K562 (cell line): ENCODE measurements around the gene PTPRE. TPM values are rescaled to one million over a fixed set of nuclear protein-coding genes. Genes with fewer than 3 reads are reported as not detected.

Experiments
- ATAC-seq: fragments of 200-7000 bp; cut with Tn5 transposase; 3 replicates; pipeline ENCODE4 v1.9.1; 2020; ENCODE audit warnings: moderate library complexity
- BruUV-seq: library from RNA; stranded (reverse); fragments of 400-500 nt; replicated peaks from 2 replicates; lab custom pipeline; 2021; lab: Mats Ljungman, UMichigan
- CTCF ChIA-PET: fragments of 300-600 bp; formaldehyde crosslinking; extraction: SDS; loops from one replicate; lab custom pipeline; 2021; ENCODE audit warnings: low intra/inter-chr PET ratio; lab: Yijun Ruan, JAX
- POLR2A ChIA-PET: fragments of 300-600, 350-650 bp; sonication (Branson Sonifier 250); formaldehyde crosslinking; extraction: SDS; loops from one replicate; lab custom pipeline; 2021; ENCODE audit warnings: antibody characterized with exemption, inconsistent platforms; lab: Yijun Ruan, JAX
- DNase-seq, 4 experiments: peaks; one replicate each; pipeline versions ENCODE4 v3.0.0 to v3.0.0-alpha.2; 2011 to 2018; ENCODE audit warnings: low spot score in 3 of 4, mixed read lengths in 3 of 4; ENCODE audit errors: extremely low read depth in 1 of 4
- FAIRE-seq: peaks from 2 replicates; lab custom pipeline; 2011; peaks lifted over from hg19 to GRCh38; lab: Jason Lieb, UNC
- H2AFZ ChIP-seq: 2 replicates; pipeline ENCODE4 v1.6.0; 2011; ENCODE audit warnings: low read depth, low read length, control low read depth, inconsistent platforms
- H3K27ac ChIP-seq: fragments of 200-600 bp; 3 replicates; pipeline ENCODE4 v1.8.0; 2011; ENCODE audit warnings: low read depth, mild to moderate bottlenecking, control low read depth, inconsistent platforms, low read length, moderate library complexity, mixed read lengths; ENCODE audit errors: extremely low read depth
- H3K27me3 ChIP-seq, 2 experiments: fragments of 300-600 bp in 1 of 2; 2 replicates in 1 of 2; 3 replicates in 1 of 2; pipeline versions ENCODE4 v1.6.0 to v1.8.0; 2011; ENCODE audit warnings: inconsistent platforms in 2 of 2, low read length in 2 of 2, mild to moderate bottlenecking in 1 of 2, mixed read lengths in 1 of 2, moderate library complexity in 1 of 2; ENCODE audit not compliant: control insufficient read depth in 2 of 2, insufficient read depth in 2 of 2
- H3K36me3 ChIP-seq: fragments of 300-600 bp; 3 replicates; pipeline ENCODE4 v1.8.0; 2011; ENCODE audit warnings: mild to moderate bottlenecking, low read length, inconsistent platforms; ENCODE audit not compliant: control insufficient read depth, insufficient read depth
- H3K4me1 ChIP-seq, 2 experiments: fragments of 200-600 bp in 1 of 2; replicated peaks in 1 of 2; 2 replicates in 1 of 2; 3 replicates in 1 of 2; pipeline versions ENCODE4 v1.5.1 to v1.8.0; 2011; ENCODE audit warnings: inconsistent platforms in 2 of 2, low read length in 2 of 2, mild to moderate bottlenecking in 1 of 2, mixed read lengths in 1 of 2, moderate library complexity in 1 of 2; ENCODE audit not compliant: control insufficient read depth in 2 of 2, insufficient read depth in 2 of 2
- H3K4me2 ChIP-seq: 2 replicates; pipeline ENCODE4 v1.6.1; 2011; ENCODE audit warnings: low read length, control low read depth, inconsistent platforms, mixed read lengths; ENCODE audit not compliant: insufficient read depth
- H3K4me3 ChIP-seq: fragments of 200-600 bp; sonication (generic), shearing (Covaris generic); 2 replicates; pipeline ENCODE4 v1.5.1; 2016; ENCODE audit warnings: control low read depth, inconsistent platforms
- H3K79me2 ChIP-seq: fragments of 200-600 bp; 3 replicates; pipeline ENCODE4 v1.8.0; 2011; ENCODE audit warnings: low read length, inconsistent platforms; ENCODE audit not compliant: control insufficient read depth, insufficient read depth
- H3K9ac ChIP-seq, 2 experiments: 2 replicates each; pipeline versions ENCODE4 v1.6.0 to v1.6.1; 2011; ENCODE audit warnings: low read depth in 2 of 2, low read length in 2 of 2, control low read depth in 1 of 2, inconsistent platforms in 1 of 2, mild to moderate bottlenecking in 1 of 2, mixed read lengths in 1 of 2; ENCODE audit not compliant: insufficient read depth in 1 of 2
- H3K9me1 ChIP-seq: one replicate; pipeline ENCODE4 v1.6.0; 2011; ENCODE audit warnings: inconsistent platforms, mild to moderate bottlenecking, low read length, moderate library complexity; ENCODE audit not compliant: control insufficient read depth, insufficient read depth
- H3K9me3 ChIP-seq: replicated peaks from 2 replicates; pipeline ENCODE4 v1.5.1; 2011; ENCODE audit warnings: low read depth, low read length, inconsistent platforms; ENCODE audit not compliant: control insufficient read depth, insufficient read depth
- H4K20me1 ChIP-seq: replicated peaks from 2 replicates; pipeline ENCODE4 v1.6.1; 2011; ENCODE audit warnings: low read length, inconsistent platforms, mixed read lengths; ENCODE audit not compliant: control insufficient read depth, insufficient read depth
- CBFA2T3 ChIP-seq: fragments of 450-650 bp; IDR thresholded peaks from 2 replicates; pipeline ENCODE4 v1.6.1; 2017
- HDAC2 ChIP-seq: fragments of 450-650 bp; IDR thresholded peaks from 2 replicates; pipeline ENCODE4 v1.6.1; 2016; ENCODE audit warnings: mild to moderate bottlenecking
- HNRNPL ChIP-seq: fragments of 200-400 bp; formaldehyde crosslinking; IDR thresholded peaks from 2 replicates; pipeline ENCODE4 v1.6.1; 2017; ENCODE audit warnings: low read depth, mild to moderate bottlenecking, low read length
- JUN ChIP-seq, 2 experiments: sonication (generic) in 1 of 2; formaldehyde crosslinking in 1 of 2; IDR thresholded peaks; 2 replicates each; pipeline versions ENCODE4 v1.6.1 to v1.8.0; 2012 to 2022; ENCODE audit warnings: borderline replicate concordance in 2 of 2, mild to moderate bottlenecking in 2 of 2, improper control_type of control experiment in 1 of 2, low read depth in 1 of 2, low read length in 1 of 2, missing genetic modification reagents in 1 of 2
- NFYB ChIP-seq: IDR thresholded peaks from 2 replicates; pipeline ENCODE4 v1.6.1; 2011; ENCODE audit warnings: mild to moderate bottlenecking, moderate library complexity; ENCODE audit not compliant: insufficient read length; ENCODE audit errors: extremely low read depth
- NR4A1 ChIP-seq, 2 experiments: fragments of 250-450 bp in 1 of 2; fragments of 450-650 bp in 1 of 2; sonication (Bioruptor Pico) in 1 of 2; IDR thresholded peaks; 2 replicates each; pipeline versions ENCODE4 v1.4.0 to v1.6.1; 2016 to 2020; ENCODE audit warnings: mild to moderate bottlenecking in 2 of 2, missing compliant biosample characterization in 1 of 2, missing genetic modification characterization in 1 of 2, moderate library complexity in 1 of 2
- PML ChIP-seq: IDR thresholded peaks from 2 replicates; pipeline ENCODE4 v1.6.1; 2012; ENCODE audit warnings: low read length, inconsistent platforms
- TAF7 ChIP-seq: fragments of 450-650 bp; IDR thresholded peaks from 2 replicates; pipeline ENCODE4 v1.6.1; 2016; ENCODE audit warnings: missing genetic modification characterization, missing compliant biosample characterization
- YY1 ChIP-seq, 3 experiments: IDR thresholded peaks; 2 replicates each; pipeline ENCODE4 v1.6.1; 2011; ENCODE audit warnings: low read length in 2 of 3, mild to moderate bottlenecking in 2 of 3, moderate library complexity in 2 of 3, borderline replicate concordance in 1 of 3, control low read depth in 1 of 3, low read depth in 1 of 3; ENCODE audit not compliant: insufficient read depth in 3 of 3, insufficient replicate concordance in 2 of 3, control insufficient read depth in 1 of 3, insufficient read length in 1 of 3; ENCODE audit errors: extremely low read depth in 1 of 3
- ZBTB7A ChIP-seq: IDR thresholded peaks from 2 replicates; pipeline ENCODE4 v1.6.1; 2011; ENCODE audit warnings: low read depth, mild to moderate bottlenecking, low read length, moderate library complexity, borderline replicate concordance; ENCODE audit not compliant: control insufficient read depth
- ZNF77 ChIP-seq: fragments of 250-450 bp; sonication (Bioruptor Pico); IDR thresholded peaks from 2 replicates; pipeline ENCODE4 v1.5.0; 2020
- ZSCAN32 ChIP-seq: fragments of 450-650 bp; formaldehyde crosslinking; IDR thresholded peaks from 2 replicates; pipeline ENCODE4 v1.4.0; 2020; ENCODE audit warnings: mild to moderate bottlenecking, moderate library complexity
- WGBS: fragments of 100-300 bp; shearing (Covaris generic); methylation state at CpG from one replicate; pipeline ENCODE4 v1.1.6; 2016; ENCODE audit warnings: low coverage, mixed read lengths; ENCODE audit not compliant: insufficient coverage; ENCODE audit errors: missing lambda C conversion rate; 5-methylcytosine and 5-hydroxymethylcytosine counted together
- in situ Hi-C: fragments of 300-500 bp; cut with MboI; formaldehyde crosslinking; loops from 4 replicates; pipeline ENCODE4 v1.15.0; 2018; ENCODE audit warnings: inconsistent platforms, mixed read lengths
- intact Hi-C: fragments of 100-400 bp; cut with micrococcal nuclease; formaldehyde crosslinking; loops from 2 replicates; pipeline ENCODE4 v1.14.2; 2022
- polyA plus RNA-seq, 8 experiments: library from polyadenylated mRNA; depleted of rRNA in 4 of 8; stranded (reverse) in 5 of 8; unstranded in 3 of 8; fragments of >200 nt; fragmentation: Nextera tagmentation in 2 of 8; fragmentation: Illumina TruSeq in 1 of 8; extraction: Ambion mirVana in 2 of 8; extraction: Trizol in 1 of 8; gene quantifications; 2 replicates each; pipeline versions ENCODE4 v1.2.1 to v1.2.3, GENCODE V29; 2011 to 2014; ENCODE audit warnings: inconsistent platforms in 1 of 8, missing spikeins in 1 of 8
- total RNA-seq, 7 experiments: library from RNA; depleted of rRNA in 6 of 7; stranded (reverse); fragments of >200 nt in 6 of 7; fragmentation: Illumina TruSeq in 2 of 7; extraction: Trizol in 2 of 7; gene quantifications; 2 replicates each; pipeline versions ENCODE4 v1.2.1 to v1.2.3, GENCODE V29; 2011 to 2021; ENCODE audit warnings: low replicate concordance in 1 of 7

Gene PTPRE
- total and polyA plus RNA-seq, 9 of the 15 experiments (the other 6 are each of a cell fraction or from before 2014, with no cell fraction given) = 0.01 to 0.13 (median 0.04) TPM; not detected in 4

DNA sequence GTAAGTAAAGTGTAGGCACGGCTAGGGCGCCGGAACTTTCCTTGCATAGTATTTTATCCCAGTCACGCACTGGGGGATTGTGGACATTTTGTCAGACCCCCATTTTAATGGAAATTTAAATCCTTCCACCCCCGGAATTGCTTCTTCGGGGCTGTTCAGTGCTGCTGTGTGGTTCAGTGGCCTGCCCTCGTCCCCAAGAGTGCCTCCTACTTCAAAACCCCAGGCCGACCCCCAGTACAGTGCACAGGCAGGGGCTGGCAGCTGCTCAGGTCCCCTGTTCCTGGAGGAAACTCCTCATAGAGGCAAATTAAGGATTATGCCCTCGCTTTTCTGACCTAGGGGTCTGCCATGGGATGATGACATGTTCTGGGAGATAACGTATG, 94.5 kb downstream of the PTPRE start:
- H2AFZ ChIP-seq = no peak overlapping the region
- H3K4me3 ChIP-seq = no peak overlapping the region
- intact Hi-C loops = no loop called here
- no TSS peak for BruUV-seq
- FAIRE-seq = no peak
- CTCF ChIA-PET = no interaction called here
- no peaks in the 10 kb centered on the region for H3K79me2 ChIP-seq
- no peak overlapping the region for H3K27ac ChIP-seq
- no peak for TF ChIP-seq NFYB
- no peak for TF ChIP-seq HNRNPL
- no peak for TF ChIP-seq NR4A1 (CRISPR knock-in tag; IDR thresholded peaks at IDR 0.05)
- TF ChIP-seq NR4A1 (tag; IDR thresholded peaks at IDR 0.05) = no peak
- TF ChIP-seq ZNF77 (CRISPR knock-in tag) = no peak
- TF ChIP-seq ZSCAN32 = no peak
- no peak for TF ChIP-seq HDAC2
- POLR2A ChIA-PET = no interaction called here
- no peak overlapping the region for H3K9ac ChIP-seq
- no peaks in the 10 kb centered on the region for H3K4me1 ChIP-seq
- H3K9me3 ChIP-seq = no peaks in the 10 kb centered on the region
- H3K36me3 ChIP-seq = no peaks in the 10 kb centered on the region
- ATAC-seq = no peak
- H3K9me1 ChIP-seq = no peaks in the 10 kb centered on the region
- peaks cover 2 to 24% of the 10 kb centered on the region in 2 experiments; a peak in 4 of 5 replicates for H3K27me3 ChIP-seq
- in situ Hi-C loops = no loop called here
- H4K20me1 ChIP-seq = no peaks in the 10 kb centered on the region
- whole genome bisulfite sequencing = 0% methylated on average over 8 of the region's 10 CpGs
- H3K4me2 ChIP-seq = no peak overlapping the region
- DNase-seq = no peak

DNA sequence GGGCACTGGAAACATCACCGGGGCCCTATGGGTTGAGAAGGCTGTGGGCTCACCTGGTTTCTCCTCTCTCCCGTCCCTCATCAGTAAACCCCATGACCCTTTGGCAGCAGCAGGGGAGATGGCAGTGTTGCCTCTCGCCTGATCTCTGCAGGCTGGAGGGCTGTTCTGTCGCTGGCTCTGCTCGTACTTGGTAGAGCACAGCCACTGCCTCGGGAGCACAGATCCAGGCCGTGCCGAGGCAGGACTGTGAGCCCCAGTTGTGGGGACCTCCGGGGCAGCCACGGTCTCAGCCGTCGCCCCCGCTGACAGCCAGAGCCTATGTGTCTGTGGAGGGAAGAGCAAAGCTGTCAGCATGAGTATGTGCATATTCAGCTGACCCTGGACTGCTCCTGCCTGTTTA, 94.9 kb downstream of the PTPRE start:
- Histone ChIP-seq H3K27ac (no peak overlapping the region), H4K20me1 (no peaks in the 10 kb centered on the region)
- no TSS peak for BruUV-seq
- TF ChIP-seq ZBTB7A (no peak), JUN (IDR thresholded peaks at IDR 0.05; ENCODE audit: borderline replicate concordance, low read depth, low read length) (no peak), JUN (CRISPR knock-in tag; IDR thresholded peaks at IDR 0.05; ENCODE audit: borderline replicate concordance) (no peak), PML (no peak), TAF7 (tag) (no peak), YY1 (IDR thresholded peaks at IDR 0.05; ENCODE audit: borderline replicate concordance in 1 of 3, control insufficient read depth in 1 of 3, extremely low read depth in 1 of 3, insufficient read depth in 3 of 3, insufficient read length in 1 of 3, insufficient replicate concordance in 2 of 3, low read depth in 1 of 3, low read length in 2 of 3) (no peak), CBFA2T3 (no peak), NFYB (no peak)

More for the DNA sequence above, 94.9 kb downstream of the PTPRE start:
- H3K4me3 ChIP-seq = no peak overlapping the region
- ATAC-seq (no peak; the same call in 2 of the 3 replicates), FAIRE-seq (no peak), DNase-seq (no peak)
- ChIA-PET POLR2A (no interaction called here), CTCF (no interaction called here)
- H3K79me2 ChIP-seq = no peaks in the 10 kb centered on the region
- peaks cover 2 to 21% of the 10 kb centered on the region in 2 experiments; a peak in 4 of 5 replicates for H3K27me3 ChIP-seq
- in situ Hi-C loops (no loop called here), intact Hi-C loops (no loop called here)
- H3K9me3 ChIP-seq = no peaks in the 10 kb centered on the region
- no peaks in the 10 kb centered on the region for H3K4me1 ChIP-seq
- H3K4me2 ChIP-seq = no peak overlapping the region
- 2% methylated on average over 10 of the region's 13 CpGs for WGBS
- no peak overlapping the region for H3K9ac ChIP-seq
- H3K36me3 ChIP-seq = no peaks in the 10 kb centered on the region
- H3K9me1 ChIP-seq = no peaks in the 10 kb centered on the region
- no peak overlapping the region for H2AFZ ChIP-seq
